NCI-H1417 treated with DMSO at 0.1 percent for 48 hours (cell line): ENCODE measurements around the gene HES4.

Source experiments
- DNase-seq: peaks from one replicate; lab custom pipeline; 2025; lab: John Stamatoyannopoulos, UW

HES4 gene

DNA sequence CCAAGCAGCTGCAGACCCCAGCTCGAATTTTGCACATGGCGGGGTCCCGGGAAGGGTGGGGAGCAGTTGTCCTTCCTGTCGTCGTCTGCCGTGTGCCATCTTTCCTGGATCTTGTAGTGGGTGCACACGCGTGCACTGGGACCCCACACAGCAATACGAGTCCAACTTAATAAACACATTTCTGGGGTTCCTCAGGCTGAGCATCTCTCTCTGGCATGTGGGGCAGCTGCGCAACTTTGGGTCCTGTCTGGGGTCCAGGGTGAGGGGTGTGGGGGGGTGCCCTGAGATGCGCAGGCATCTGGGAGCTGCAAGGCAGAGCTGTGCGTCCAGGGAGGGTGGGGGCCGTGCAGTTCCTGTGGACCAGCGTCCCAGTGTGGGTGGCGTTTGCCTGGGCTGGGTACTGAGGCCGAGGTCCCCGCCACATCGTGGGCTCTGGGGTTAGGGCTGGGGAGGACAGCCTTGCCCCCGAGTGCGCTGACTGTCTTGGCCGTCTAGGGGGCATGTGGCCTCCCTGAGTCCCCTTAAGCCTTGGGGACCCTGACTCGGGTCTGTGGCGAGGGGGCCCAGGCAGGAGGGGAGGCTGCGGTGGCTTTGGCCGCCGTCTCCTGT is 34.3 kb downstream of the HES4 start:
- no peak for DNase-seq

GRCh38 chr1:964691-965525 is 35.0 kb downstream of the HES4 start:
- no peak for DNase-seq

GRCh38 chr1:963746-964525 is 36.0 kb downstream of the HES4 start:
- no peak for DNase-seq

DNA sequence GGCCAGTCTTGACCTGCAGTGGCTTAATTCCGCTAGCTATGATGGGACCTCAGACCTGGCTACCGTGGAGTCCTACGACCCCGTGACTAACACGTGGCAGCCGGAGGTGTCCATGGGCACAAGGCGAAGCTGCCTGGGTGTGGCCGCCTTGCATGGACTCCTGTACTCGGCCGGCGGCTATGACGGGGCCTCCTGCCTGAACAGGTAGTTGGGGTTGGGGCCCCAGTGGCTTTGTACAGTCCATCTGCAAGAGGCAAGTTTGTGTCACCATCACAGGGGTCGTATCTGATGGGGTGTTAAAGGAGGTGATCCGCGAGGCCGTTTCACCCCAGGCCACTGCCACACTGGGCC is 36.6 kb downstream of the HES4 start:
- no peak for DNase-seq

- no peak for DNase-seq
These were observed 37.3 kb downstream of the HES4 start for GRCh38 chr1:962381-963300.

DNA sequence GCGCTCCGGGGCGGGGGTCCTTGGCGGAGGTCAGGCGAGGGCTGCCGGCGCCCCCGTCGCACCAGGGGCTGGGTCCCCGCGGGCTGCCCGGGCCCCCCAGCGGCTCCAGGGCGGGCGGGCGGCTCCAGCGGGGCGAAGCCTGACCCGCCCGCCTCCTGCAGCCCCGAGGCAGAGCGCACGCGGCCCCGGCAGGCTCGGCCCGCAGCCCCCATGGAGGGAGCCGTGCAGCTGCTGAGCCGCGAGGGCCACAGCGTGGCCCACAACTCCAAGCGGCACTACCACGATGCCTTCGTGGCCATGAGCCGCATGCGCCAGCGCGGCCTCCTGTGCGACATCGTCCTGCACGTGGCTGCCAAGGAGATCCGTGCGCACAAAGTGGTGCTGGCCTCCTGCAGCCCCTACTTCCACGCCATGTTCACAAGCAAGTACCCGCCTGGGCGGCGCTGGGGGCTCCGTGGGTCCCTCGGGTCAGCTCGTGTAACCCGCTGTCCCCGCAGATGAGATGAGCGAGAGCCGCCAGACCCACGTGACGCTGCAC is 38.7 kb downstream of the HES4 start:
- DNase-seq: no peak

DNA sequence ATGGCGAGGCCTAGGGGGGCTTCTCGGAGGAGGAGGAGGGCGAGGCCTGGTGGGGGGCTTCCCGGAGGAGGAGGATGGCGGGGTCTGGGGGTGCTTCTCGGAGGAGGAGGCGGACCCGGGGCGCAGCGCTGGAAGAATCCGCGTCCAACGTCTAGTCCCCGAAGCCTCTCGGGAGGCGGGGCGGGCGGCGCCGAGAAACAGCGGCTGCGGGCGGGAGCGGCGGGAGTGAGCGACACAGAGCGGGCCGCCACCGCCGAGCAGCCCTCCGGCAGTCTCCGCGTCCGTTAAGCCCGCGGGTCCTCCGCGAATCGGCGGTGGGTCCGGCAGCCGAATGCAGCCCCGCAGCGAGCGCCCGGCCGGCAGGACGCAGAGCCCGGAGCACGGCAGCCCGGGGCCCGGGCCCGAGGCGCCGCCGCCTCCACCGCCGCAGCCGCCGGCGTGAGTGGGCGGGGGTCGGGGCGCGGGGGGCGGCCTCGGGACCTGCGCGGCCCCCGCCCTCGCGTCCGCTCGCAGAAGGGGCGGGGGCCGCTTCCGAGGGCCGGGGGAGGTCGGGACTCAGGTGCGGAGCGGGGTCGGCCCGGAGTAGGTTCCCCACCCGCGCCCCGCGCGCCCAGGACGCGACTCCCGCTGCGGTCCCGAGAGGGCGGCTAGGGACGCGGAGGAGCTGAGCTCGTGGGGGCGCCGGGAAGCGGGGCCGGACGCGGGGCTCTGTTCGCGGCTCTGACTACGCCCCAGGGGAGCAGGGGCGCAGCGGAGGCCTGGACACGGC is 39.4 kb downstream of the HES4 start, which contains the start of gene KLHL17:
Gene KLHL17 (plus strand): TSS at position 222 of the 769 bp plus-strand sequence. CDS start 110 bp downstream, at position 332.
- no peak for DNase-seq

DNA sequence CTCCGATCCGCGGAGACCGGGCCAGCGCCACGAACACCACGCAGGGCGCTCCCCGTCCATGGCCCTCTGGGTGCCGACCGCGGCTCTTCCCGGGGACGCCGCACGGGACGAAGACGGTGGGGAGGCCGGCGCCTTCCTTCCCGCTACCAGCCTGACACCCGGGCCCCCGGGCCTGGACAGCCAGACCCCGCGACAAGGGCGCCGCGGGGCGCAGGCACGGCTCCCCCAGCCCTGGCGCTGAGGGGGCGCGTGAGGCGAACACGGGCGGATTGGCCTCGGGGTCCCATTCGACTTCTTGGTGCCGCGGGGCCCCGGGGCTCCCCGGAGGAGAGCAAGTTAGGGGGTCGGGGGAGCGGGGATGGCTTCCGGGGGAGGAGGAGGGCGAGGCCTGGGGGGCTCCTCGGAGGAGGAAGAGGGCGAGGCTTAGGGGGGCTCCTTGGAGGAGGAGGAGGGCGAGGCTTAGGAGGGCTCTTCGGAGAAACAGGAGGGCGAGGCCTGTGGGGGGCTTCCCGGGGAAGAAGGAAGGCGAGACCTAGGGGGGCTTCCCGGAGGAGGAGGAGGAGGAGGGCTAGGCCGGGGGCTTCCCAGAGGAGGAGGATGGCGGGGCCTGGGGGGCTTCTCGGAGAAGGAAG is 40.0 kb downstream of the HES4 start:
- no peak for DNase-seq

DNA sequence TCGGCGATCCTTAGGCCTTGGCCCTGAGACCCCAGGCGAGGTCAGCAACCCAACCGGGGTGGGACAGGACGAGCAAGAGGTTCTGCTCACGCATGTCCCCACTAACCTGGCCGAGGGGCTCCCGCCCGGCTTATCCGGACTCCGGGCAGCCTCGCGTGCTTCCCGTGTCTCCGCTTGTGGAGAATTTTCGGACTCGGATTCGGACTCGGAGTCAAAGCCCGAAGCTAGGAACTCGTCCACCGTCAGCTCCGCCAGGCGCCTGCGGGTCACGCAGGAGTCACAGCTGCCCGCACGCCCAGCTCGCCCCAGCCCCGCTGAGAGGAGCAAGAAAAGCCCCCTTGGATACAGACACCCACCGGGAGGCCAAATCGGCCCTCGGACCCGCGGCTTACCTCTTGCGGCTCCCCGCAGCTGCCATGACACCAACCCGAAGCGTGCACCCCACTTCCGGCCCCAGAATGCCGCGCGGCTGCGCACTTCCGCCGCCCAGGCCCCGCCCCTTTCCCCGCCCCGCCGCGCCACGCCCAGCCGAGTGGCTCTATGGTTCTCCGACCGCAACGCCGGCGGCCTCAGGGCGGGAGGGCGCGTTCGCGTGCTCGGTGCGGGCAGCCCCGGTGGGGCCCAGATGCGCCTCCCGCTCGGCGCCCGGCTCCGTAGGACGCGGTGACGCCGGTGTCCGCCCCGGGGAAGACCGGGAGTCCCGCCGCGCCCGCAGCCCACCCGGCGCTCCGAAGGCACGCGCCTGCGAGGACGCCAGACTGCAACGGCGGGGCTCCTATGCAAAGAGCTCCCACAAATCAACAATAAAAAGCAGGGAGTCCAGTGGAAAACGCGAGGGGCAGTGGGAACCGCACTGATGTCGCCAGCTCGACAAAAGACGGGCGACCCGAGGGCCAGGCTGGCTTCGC is 40.8 kb downstream of the HES4 start, which contains the start of gene NOC2L:
Gene NOC2L (minus strand): TSS at position 434 of the 908 bp plus-strand sequence. CDS start 16 bp downstream, at position 418.
- DNase-seq: no peak

- no peak for DNase-seq
These were observed 43.3 kb downstream of the HES4 start for GRCh38 chr1:956636-957035.

DNA sequence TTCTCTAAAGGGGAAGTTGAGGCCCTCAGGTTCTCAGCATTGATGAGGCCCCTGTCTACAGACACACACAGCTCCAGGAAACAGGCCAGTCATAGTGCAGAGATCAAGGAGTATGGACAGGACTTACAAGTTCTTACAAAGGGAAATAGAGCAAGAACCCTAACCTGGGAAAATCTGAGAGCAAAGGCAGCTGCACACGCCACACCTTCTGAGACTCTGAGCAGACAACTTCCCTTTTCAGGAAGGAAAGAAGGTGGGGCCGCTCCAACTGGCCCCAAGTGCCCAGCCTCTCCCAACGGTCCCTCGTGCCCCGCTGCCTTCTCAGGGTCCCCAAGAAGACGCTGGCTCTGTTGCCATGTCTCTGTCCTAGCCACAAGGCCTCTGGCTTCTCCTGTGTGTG is 44.4 kb downstream of the HES4 start:
- no peak for DNase-seq

GRCh38 chr1:954927-955326 is 45.0 kb downstream of the HES4 start:
- no peak for DNase-seq

DNA sequence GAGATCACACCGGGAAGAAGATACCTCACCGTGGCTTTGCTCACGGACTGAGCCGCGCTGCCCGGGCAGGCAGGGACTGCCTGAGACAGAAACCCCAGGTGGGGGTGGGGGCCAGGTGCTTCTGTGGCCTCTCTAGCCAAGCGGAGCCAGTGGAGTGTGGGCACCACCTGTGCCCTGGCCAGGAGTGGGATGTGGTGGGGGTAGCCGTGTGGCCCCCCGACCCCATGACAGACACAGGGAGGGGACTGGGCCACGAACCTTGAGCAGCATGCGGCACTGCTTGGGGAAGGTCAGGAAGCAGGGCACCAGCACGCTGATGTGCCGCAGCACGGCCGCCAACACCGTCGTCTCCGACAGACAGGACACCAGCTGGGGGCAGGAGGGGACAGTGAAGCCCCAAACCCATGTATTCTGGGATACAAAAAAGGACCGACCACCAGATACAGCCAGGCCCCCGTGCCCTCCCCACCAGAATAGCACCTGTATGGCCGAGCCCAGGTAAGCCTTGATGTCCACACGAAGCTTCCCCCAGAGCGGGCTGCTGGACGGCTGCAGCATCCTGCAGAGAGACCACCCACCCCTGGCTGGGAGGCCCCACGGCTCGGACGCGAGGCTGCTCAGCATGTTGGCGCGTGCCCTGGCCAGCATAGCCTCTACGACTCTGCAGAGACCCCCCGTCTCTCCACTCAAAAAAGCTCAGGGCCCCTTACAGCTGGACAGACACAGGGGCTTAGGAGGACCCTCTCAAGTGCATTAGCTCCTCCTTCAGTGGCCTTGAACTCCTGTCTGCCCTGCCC is 46.2 kb downstream of the HES4 start:
- no peak for DNase-seq

GRCh38 chr1:952603-953002 is 47.3 kb downstream of the HES4 start:
- DNase-seq: no peak

DNA sequence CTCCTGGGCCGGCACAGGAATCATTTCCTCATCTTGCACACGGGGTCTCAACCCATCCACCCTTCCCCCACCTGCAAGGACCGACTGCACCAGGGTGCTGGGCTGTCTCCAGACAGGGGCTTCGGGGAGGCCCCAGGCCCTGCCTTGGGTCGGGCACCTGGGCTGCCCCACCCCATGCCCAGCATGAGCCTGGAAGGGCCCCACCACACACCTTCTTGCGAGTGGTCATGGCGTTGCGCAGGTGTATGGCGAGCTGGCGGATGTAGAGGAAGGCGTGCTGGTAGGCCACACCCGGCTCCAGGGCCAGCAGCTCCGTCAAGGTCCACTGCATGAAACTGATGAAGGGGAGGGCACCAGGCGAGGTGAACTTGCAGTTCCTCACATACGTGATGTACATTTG is 47.7 kb downstream of the HES4 start:
- no peak for DNase-seq

GRCh38 chr1:951364-951763 is 48.5 kb downstream of the HES4 start:
- DNase-seq: no peak

DNA sequence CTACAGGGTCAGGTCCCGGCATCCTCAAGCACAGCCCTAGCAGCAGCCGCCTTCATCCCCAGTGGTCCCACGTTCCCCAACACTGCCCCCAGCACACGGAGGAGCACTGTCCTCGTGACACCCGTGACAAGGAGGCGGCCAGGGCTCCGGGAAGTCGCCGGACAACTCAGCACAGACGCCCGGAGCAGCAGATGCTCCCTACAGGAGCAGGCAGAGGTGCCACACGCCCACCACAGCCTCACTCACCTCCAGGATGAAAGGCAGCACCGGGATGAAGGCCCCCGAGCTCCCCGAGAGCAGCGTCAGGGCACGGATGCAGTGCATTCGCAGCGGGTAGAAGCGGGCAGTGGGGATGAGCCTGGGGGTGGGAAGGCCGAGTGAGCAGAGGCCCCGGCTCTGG is 49.0 kb downstream of the HES4 start:
- DNase-seq: no peak

DNA sequence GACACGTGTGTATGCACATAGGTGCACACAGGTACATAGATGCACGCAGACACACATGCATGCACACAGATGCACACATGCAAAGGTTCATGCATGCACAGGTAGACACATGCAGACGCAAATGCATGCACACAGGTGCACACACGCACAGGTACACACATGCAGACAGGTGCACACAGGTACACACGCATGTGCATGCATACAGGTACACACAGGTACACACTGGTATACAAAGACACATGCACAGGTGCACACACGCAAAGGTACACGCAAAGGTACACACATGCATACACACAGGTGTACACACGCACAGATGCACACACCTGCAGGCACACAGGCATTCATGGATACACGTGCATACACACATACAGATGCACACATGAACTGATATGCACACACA is 49.6 kb downstream of the HES4 start:
- no peak for DNase-seq
